GM18519 (cell line): ENCODE data around the gene BCAS3.
"Not testable (repeated sequence)": the region's sequence is repeated elsewhere in the genome, so short reads cannot be mapped to it uniquely, and the experiment has no call there.

Experiments used
- ATAC-seq: cut with Tn5 transposase; IDR thresholded peaks from one replicate; pipeline ENCODE4 v1.9.1; 2021; ENCODE audit warnings: mild to moderate bottlenecking, moderate library complexity; ENCODE audit not compliant: unreplicated experiment, low FRiP score

BCAS3 gene

DNA sequence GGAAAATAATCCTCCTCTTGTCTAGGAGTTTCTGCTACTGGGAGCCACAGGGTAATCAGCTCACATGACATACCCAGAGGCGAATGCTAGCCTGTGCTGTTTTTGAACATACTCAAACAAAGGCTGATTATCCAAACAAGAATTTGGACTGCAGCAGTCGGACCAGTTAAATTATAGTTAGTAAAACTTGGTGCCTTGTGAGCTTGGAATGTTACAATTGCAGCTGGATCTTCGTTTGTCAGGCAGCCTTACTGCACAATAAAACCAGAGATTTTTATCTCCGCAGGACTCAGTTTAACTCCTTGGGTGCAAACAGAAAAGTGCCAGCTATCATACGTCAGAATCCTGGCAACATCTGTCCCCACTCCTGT lies 558.2 kb downstream of the BCAS3 start:
- no peak for ATAC-seq

DNA sequence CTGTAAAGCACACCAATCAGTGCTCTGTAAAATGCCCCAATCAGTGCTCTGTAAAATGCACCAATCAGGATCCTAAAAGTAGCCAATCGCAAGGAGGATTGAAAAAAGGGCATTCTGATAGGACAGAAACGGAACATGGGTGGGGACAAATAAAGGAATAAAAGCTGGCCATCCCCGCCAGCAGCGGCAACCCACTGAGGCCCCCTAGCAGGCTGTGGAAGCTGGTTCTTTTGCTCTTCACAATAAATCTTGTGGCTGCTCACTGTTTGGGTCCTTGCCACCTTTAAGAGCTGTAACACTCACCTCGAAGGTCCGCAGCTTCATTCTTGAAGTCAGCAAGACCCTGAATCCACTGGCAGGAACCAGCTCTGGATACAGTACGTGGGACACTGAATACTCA lies 559.6 kb downstream of the BCAS3 start:
- no peak for ATAC-seq

DNA sequence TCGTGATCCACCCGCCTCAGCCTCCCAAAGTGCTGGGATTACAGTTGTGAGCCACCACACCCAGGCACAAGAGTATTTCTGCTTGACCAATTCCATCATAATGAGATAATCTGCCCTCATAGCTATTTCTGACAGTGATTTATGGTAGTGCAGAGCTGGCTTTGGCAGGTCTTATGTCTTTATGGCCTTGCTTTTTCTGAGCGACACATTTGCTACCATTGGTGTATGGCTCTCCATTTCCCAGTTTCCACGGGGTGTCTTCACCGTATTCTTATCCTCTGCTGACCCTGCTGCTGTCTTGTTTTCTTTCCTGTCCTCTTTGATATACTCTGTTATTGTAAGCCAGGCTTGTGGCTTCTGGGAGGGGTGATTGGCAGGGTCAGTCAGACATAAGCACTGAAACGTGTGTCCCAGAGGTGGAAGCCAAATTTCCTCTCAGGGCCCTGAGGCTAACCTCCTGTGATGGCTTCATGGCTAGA lies 560.8 kb downstream of the BCAS3 start:
- ATAC-seq = no peak

DNA sequence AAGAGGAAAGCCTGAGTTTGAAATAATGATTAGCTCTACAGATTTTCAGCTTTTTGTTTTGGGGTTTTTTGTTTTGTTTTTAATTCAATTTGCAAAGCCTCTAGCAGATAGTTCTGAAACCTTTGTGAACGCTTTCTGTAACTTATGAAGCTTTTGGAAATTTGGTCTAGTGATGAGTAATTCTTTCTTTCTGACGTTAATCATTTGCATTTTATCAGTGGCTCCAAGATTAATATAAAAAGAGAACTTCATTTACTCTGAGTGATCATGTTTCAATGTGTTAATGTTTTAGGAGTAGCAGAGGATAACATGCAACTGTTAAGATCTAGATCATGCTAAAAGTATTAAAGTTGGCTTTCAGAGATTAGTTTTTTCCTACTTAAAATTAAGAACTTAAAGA lies 561.7 kb downstream of the BCAS3 start:
- ATAC-seq = no peak

DNA sequence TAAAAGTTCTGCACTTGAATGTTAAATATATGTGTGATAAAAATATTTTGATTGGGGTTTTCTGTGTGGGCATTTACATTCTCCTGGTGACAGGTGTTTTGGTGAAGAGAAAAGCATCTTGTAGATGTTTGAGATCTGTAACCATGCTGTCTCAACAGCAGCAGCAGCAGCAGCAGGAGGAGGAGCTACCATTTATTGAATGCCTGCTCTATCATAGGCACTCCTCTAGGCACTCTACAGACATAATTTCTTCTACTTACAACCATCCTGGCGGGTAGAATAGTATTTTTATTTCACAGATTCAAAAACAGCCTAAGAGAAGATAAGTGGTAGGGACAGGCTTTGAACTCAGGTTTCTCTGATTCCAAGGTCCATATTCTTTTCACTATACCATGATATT lies 562.3 kb downstream of the BCAS3 start:
- ATAC-seq = no peak

DNA sequence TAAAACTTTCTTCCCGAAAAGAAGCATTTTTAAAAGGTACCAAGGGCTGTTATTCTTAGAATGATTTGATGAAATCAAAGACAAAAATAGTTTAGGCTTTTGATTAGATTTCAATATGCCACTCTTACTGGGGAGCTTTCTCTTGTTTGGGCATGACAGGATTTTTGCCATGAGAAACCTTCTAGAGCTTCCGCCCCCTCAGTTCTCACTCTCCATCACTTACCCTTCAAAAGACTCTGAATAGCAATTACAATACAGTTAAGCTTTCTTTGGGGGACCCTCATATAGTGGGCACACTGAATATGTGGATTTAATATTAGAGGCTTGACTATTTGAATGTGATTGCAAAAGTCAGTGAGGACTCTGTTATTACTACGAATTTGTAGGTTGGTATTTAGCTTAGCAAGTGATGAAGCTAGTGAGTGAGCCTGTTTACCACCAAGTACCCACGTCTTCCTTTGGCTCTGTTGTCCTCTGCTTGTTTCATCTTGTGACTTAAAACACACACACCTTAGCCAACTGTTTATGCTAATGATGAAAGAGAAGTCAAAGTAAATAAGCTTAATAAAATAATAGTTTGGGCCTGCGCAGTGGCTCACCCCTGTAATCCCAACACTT lies 563.3 kb downstream of the BCAS3 start:
- ATAC-seq = no peak

GRCh38 chr17:61244988-61245387 lies 567.3 kb downstream of the BCAS3 start:
- not testable (repeated sequence) for ATAC-seq

DNA sequence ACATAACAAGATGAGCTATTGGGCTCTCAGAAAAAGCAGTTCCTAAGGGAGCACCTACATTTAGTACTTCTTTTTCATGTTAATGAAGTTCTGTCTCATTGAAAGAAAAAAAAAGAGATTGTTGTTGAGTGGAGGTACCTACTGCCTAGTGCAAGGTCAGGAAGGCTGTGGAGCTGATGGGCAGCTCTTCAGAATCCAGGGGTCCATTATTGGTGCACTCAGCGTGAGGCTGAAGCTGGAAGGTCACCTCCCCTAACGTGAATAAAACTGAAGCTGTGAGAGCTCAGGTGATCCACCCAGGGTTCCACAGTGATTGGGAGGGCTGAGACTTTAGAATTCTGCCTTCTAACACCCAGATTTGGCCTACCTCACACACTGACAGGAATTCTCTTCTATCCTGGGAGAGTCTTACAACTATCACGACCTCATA lies 568.1 kb downstream of the BCAS3 start:
- ATAC-seq = no peak

- no peak for ATAC-seq
These were observed 569.8 kb downstream of the BCAS3 start for GRCh38 chr17:61247439-61247838.

GRCh38 chr17:61248399-61248798 lies 570.7 kb downstream of the BCAS3 start:
- no peak for ATAC-seq

DNA sequence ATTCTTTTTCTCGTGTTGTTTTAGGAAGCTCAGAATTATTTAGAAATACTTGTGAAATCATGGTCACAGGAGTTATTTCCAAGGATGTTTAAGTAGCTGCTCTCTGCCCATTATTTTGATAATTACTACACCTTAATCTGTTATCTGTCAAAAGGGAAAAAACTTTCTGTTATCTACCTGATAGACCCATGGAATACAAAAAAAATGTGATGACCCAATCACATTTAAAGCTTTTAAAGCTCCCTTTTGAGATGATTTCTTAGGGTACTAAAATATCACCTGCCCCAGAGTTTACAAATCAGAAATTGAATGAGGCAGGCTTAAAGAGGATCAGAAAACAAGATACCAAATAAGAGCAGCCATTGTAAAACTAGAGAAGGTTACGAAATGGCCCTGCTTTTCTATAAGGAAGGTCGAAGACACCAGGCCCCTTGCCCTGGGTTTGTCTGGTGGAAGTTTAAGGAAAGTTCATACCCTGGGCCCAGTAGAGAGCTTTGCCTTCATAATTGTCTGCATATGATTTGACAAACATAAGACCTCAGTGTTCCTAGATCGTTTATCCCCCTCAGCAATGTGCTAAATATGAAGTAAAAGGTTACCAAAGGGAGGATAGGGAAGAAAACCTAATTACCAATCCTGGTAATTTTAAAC lies 572.1 kb downstream of the BCAS3 start:
- no peak for ATAC-seq

GRCh38 chr17:61250335-61250890 lies 572.8 kb downstream of the BCAS3 start:
- no peak for ATAC-seq

DNA sequence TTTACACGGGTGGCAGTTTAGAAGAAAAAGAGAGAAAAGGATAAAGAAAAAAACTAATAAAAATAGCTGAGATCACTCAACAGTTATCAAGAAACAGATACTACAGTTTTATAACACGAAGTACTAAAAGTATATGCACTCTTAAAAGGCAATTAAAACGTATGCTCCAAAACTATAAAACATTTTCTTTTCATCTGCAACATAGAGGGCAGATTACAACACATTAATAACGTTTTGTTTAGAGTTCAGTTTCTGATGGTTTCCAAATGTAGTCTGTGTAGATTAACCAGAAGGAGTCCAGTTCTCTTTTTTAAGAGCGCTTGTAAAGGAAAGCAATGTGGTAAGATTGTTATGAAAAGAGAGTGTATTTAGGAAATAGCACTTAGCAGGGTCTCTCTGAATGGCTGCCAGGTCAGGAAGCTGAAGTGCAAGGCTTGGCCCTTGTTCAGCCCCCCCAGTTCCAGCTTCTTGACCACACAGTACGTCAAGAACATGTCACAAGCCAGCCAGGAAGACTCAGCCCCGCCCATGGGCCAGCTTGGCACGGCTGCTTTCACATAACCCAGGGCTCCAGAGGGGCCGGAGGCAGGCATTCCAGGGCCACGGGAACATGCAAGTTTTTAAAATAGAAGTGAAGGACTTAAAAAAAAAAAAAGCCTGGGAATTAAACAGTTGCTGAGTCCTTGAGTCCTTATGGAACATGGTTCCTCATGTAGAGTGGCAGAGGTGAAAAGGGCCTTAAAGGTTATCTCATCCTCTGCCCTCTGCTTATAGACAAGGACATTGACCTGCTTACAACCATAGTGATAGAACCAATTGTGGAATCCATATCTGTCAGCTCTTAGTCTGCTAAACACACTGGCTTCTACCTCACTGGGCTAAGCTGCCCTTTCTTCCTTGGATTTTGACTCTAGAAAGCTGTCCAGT lies 574.6 kb downstream of the BCAS3 start:
- ATAC-seq = no peak

GRCh38 chr17:61253362-61253761 lies 575.7 kb downstream of the BCAS3 start:
- no peak for ATAC-seq

DNA sequence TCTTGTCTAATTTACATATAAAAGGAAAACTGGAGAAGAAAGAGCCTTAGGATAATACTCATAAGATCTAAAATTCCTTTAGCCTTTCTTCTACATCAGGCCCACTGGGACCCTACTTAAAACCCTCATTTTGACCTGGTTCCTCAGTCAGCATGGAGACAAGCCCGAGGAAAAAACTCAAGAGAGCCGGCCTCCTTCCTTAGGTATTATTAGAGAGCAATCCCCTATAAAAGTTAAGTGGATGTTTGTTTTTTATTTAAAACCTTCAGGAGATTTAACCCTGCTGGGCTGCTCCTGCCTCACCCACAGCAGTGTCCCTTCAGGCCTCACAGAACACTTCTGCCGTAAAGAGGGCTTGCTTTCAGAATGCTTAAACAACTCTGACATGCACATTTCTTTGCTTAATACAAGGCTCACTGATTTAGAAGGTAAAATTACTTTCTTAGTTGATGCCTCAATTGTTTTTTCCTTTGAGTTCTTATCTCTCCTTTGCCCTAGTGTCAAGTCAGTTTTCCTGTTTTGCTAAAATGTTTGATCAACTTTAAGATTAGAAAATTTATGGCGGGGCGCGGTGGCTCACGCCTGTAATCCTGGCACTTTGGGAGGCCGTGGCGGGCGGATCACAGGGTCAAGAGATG lies 576.4 kb downstream of the BCAS3 start:
- no peak for ATAC-seq

GRCh38 chr17:61254904-61255303 lies 577.3 kb downstream of the BCAS3 start:
- ATAC-seq = no peak

DNA sequence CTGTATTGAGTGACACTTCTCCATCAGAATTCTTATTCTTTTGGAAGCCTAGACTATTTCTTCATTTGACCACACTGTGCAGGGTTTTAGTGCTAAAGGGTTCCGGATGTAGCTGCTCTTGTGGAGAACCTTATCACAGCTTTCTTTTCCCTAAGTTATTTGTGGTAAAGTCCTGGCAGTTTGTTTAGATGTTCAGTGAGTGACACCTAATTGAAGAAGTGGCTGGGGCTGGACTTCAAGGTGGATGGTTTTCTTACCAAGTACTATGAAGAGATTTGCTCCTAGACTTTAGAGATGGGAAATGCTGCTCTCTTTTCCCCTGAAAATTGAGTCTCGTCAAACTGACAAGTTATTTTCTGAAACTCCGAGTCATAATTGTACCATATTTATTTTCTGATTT lies 578.0 kb downstream of the BCAS3 start:
- ATAC-seq = no peak

DNA sequence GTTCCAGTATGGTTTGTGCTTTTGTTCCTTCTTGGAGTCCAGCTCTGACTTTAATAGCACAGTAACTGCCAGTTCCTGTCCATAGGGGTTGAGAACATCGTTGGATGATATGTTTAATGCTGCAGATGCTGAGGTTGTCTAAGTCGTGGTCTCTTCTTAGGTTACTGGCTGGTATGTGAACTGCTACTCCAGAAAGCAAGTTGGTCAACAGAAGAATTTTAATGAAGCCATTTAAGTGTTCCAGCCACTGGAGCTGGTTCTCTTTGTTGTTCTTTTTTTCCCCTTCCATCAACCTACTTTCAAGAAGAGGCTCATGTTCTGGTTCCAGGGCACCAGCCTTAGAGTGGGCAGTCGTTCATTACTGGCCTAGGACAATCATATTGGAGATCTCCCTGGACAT lies 581.7 kb downstream of the BCAS3 start:
- no peak for ATAC-seq

DNA sequence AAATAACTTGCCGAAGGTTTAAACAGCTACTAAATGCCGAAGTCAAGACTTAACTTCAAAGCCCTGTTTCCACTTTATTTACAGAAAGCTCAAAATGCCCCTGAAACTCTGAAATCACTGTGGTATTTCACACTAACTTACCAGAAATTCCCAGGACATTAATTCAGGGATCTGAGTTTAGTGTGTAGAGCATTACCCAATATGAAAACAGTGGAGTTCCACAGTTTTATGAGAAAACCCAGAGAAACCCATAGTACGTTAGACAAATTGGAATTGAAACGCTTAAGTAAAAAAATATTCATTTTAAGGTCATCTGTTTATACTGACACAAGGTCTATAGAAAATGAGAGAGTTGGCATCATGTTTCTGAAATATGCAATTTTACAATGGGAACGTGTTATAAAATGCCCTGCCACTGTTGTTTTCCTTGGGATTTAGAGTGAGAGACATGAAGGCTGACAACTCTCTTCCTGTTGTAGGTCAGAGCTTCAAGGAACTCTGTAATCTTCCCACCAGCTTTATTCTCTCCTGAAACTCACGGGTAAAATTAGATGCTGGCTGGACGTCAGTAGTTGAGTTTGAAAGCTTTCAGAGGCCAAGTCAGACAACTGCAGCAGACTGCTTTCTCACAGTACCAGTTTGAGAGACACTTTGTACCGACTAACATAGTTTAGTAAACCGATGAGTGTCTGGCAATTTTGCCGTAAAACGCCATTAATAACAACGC lies 582.6 kb downstream of the BCAS3 start:
- ATAC-seq = no peak
